ENCODE results near the gene SHLD2.

DNA sequence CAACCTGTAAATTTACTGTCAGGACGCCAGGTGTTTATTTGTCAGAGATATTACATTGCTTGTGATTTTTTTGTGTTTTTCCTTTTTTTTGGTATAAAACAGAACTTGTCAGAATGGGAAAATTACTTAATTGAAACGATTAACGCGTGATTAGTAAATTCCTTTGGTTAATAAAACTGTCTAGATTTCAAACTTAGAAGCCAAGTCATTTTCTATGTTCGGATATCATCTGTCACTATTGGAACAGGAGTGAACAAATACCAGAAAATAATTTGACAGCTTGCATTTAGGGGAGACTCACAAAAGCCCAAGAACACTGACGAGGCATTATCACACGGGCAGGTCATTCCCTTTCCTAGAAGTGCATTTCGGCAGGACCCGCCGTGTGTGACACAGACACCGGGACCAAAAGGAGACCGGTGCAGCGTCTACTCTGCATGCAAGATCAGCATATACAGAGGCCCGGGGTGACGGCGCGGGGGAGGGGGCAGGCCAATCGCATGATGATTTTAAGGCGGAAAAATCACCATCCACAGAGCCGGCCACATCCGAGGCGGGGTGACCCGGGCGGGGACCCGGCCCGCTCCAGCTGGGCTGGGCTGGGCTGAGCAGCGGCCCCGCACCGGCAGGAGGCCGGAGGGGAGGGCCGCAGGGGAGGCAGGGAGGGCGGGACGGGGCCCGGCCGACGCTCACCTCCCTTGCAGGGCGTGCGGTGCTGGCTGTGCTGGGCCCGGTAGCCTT is 1.2 kb upstream of the SHLD2 start:
- TF ChIP-seq FOS (IDR thresholded peaks at IDR 0.05; ENCODE audit: low read depth, low read length) = no peak
- TF ChIP-seq, protein P1, sequence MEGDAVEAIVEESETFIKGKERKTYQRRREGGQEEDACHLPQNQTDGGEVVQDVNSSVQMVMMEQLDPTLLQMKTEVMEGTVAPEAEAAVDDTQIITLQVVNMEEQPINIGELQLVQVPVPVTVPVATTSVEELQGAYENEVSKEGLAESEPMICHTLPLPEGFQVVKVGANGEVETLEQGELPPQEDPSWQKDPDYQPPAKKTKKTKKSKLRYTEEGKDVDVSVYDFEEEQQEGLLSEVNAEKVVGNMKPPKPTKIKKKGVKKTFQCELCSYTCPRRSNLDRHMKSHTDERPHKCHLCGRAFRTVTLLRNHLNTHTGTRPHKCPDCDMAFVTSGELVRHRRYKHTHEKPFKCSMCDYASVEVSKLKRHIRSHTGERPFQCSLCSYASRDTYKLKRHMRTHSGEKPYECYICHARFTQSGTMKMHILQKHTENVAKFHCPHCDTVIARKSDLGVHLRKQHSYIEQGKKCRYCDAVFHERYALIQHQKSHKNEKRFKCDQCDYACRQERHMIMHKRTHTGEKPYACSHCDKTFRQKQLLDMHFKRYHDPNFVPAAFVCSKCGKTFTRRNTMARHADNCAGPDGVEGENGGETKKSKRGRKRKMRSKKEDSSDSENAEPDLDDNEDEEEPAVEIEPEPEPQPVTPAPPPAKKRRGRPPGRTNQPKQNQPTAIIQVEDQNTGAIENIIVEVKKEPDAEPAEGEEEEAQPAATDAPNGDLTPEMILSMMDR (conservative IDR thresholded peaks at IDR 0.05; ENCODE audit: low read depth, low read length) = no peak
